ENCODE results near the gene ULBP3. TPM values are rescaled to one million over a fixed set of nuclear protein-coding genes. Genes with fewer than 3 reads are reported as not detected.
"Not testable (repeated sequence)": the region's sequence is repeated elsewhere in the genome, so short reads cannot be mapped to it uniquely, and the experiment has no call there.

ULBP3 gene
- total RNA-seq, 1 experiment from 2014 or later: 10.5 TPM

GRCh38 chr6:150076196-150076893 is 7.4 kb upstream of the ULBP3 start:
- no peak for DNase-seq (ENCODE audit: low read depth)

- DNase-seq (ENCODE audit: low read depth): no peak
These were observed 6.1 kb upstream of the ULBP3 start for GRCh38 chr6:150075034-150075421.

GRCh38 chr6:150074396-150075033 is 5.6 kb upstream of the ULBP3 start:
- not testable (repeated sequence) for DNase-seq (ENCODE audit: low read depth)

- DNase-seq (ENCODE audit: low read depth): peak; percentile 86
These were observed 3.3 kb upstream of the ULBP3 start for GRCh38 chr6:150072201-150072600.

- no peak for DNase-seq (ENCODE audit: low read depth)
These were observed 1.4 kb upstream of the ULBP3 start for GRCh38 chr6:150070236-150070818.

GRCh38 chr6:150069706-150070105 is 785 bp upstream of the ULBP3 start:
- DNase-seq (ENCODE audit: low read depth): no peak

GRCh38 chr6:150068151-150068550 is 770 bp downstream of the ULBP3 start:
- DNase-seq (ENCODE audit: low read depth): no peak

GRCh38 chr6:150065083-150065482 is 3.8 kb downstream of the ULBP3 start:
- DNase-seq (ENCODE audit: low read depth): no peak

GRCh38 chr6:150063640-150064039 is 5.3 kb downstream of the ULBP3 start:
- no peak for DNase-seq (ENCODE audit: low read depth)

GRCh38 chr6:150059973-150060372 is 8.9 kb downstream of the ULBP3 start:
- DNase-seq (ENCODE audit: low read depth): not testable (repeated sequence)

- no peak for DNase-seq (ENCODE audit: low read depth)
These were observed 9.9 kb downstream of the ULBP3 start for GRCh38 chr6:150058986-150059385.

- no peak for DNase-seq (ENCODE audit: low read depth)
These were observed 10.6 kb downstream of the ULBP3 start for GRCh38 chr6:150058231-150058792.

GRCh38 chr6:150057501-150057951 is 11.4 kb downstream of the ULBP3 start:
- DNase-seq (ENCODE audit: low read depth): no peak

- no peak for DNase-seq (ENCODE audit: low read depth)
These were observed 12.0 kb downstream of the ULBP3 start for GRCh38 chr6:150056916-150057315.

GRCh38 chr6:150056156-150056555 is 12.8 kb downstream of the ULBP3 start:
- DNase-seq (ENCODE audit: low read depth): no peak

- DNase-seq (ENCODE audit: low read depth): no peak
These were observed 13.8 kb downstream of the ULBP3 start for GRCh38 chr6:150055131-150055530.

GRCh38 chr6:150053450-150053849 is 15.5 kb downstream of the ULBP3 start:
- no peak for DNase-seq (ENCODE audit: low read depth)

GRCh38 chr6:150050846-150051245 is 18.1 kb downstream of the ULBP3 start:
- DNase-seq (ENCODE audit: low read depth): no peak

- no peak for DNase-seq (ENCODE audit: low read depth)
These were observed 20.8 kb downstream of the ULBP3 start for GRCh38 chr6:150048099-150048498.

- DNase-seq (ENCODE audit: low read depth): no peak
These were observed 22.0 kb downstream of the ULBP3 start for GRCh38 chr6:150046943-150047342.

- no peak for DNase-seq (ENCODE audit: low read depth)
These were observed 24.2 kb downstream of the ULBP3 start for GRCh38 chr6:150044621-150045145.

Data from M059J (cell line).